OCI-M2 (cell line): ENCODE measurements around the gene MBP.
"Not testable (repeated sequence)": the region's sequence is repeated elsewhere in the genome, so short reads cannot be mapped to it uniquely, and the experiment has no call there.

Source experiments
- DNase-seq: peaks from one replicate; lab custom pipeline; 2025; ENCODE audit not compliant: unreplicated experiment; lab: John Stamatoyannopoulos, UW

Gene MBP

GRCh38 chr18:77035380-77036187 lies 97.0 kb downstream of the MBP start:
- no peak for DNase-seq

GRCh38 chr18:77033575-77033974 lies 99.0 kb downstream of the MBP start:
- DNase-seq = no peak

- no peak for DNase-seq
Measured at GRCh38 chr18:77032181-77032701, 100.3 kb downstream of the MBP start.

- no peak for DNase-seq
Measured at GRCh38 chr18:77031662-77032061, 100.9 kb downstream of the MBP start.

- DNase-seq = no peak
Measured at GRCh38 chr18:77030201-77030600, 102.4 kb downstream of the MBP start.

- no peak for DNase-seq
Measured at GRCh38 chr18:77025831-77026363, 106.7 kb downstream of the MBP start.

GRCh38 chr18:77025123-77025522 lies 107.5 kb downstream of the MBP start:
- no peak for DNase-seq

GRCh38 chr18:77024476-77024875 lies 108.1 kb downstream of the MBP start:
- no peak for DNase-seq

GRCh38 chr18:77023102-77023782 lies 109.3 kb downstream of the MBP start:
- DNase-seq = no peak

GRCh38 chr18:77022556-77022955 lies 110.0 kb downstream of the MBP start:
- no peak for DNase-seq

GRCh38 chr18:77022116-77022515 lies 110.5 kb downstream of the MBP start:
- no peak for DNase-seq

- DNase-seq = not testable (repeated sequence)
Measured at GRCh38 chr18:77021478-77021877, 111.1 kb downstream of the MBP start.

- DNase-seq = no peak
Measured at GRCh38 chr18:77021075-77021474, 111.5 kb downstream of the MBP start.

- DNase-seq = no peak
Measured at GRCh38 chr18:77020561-77020960, 112.0 kb downstream of the MBP start.

GRCh38 chr18:77019641-77020040 lies 112.9 kb downstream of the MBP start:
- no peak for DNase-seq

GRCh38 chr18:77018650-77019049 lies 113.9 kb downstream of the MBP start:
- DNase-seq = not testable (repeated sequence)

GRCh38 chr18:77017355-77017754 lies 115.2 kb downstream of the MBP start:
- DNase-seq = no peak

GRCh38 chr18:77016936-77017335 lies 115.6 kb downstream of the MBP start:
- DNase-seq = no peak

GRCh38 chr18:77015771-77016710 lies 116.5 kb downstream of the MBP start:
- DNase-seq = no peak

- no peak for DNase-seq
Measured at GRCh38 chr18:77015169-77015568, 117.4 kb downstream of the MBP start.

- no peak for DNase-seq
Measured at GRCh38 chr18:77014538-77014937, 118.0 kb downstream of the MBP start.
